GM19395 (cell line): ENCODE results near the gene ARTN.

Source experiments
- ATAC-seq: cut with Tn5 transposase; IDR thresholded peaks from one replicate; pipeline ENCODE4 v1.9.1; 2021; ENCODE audit warnings: mild to moderate bottlenecking, moderate library complexity; ENCODE audit not compliant: unreplicated experiment

ARTN gene

GRCh38 chr1:43933386-43934100 lies at the start of gene ARTN:
Gene ARTN (plus strand): TSS chr1:43933801. CDS start chr1:43935657, 1,856 bp downstream.
- no peak for ATAC-seq

- ATAC-seq: no peak
Measured at GRCh38 chr1:43885279-43885801, 48.3 kb upstream of the ARTN start.

GRCh38 chr1:43887748-43888147 lies 45.9 kb upstream of the ARTN start:
- no peak for ATAC-seq

GRCh38 chr1:43890815-43891214 lies 42.8 kb upstream of the ARTN start:
- ATAC-seq: no peak

GRCh38 chr1:43893006-43893405 lies 40.6 kb upstream of the ARTN start:
- ATAC-seq: no peak

- ATAC-seq: no peak
Measured at GRCh38 chr1:43898981-43899380, 34.6 kb upstream of the ARTN start.

GRCh38 chr1:43900386-43900785 lies 33.2 kb upstream of the ARTN start:
- ATAC-seq: no peak

- ATAC-seq: no peak
Measured at GRCh38 chr1:43901196-43901961, 32.2 kb upstream of the ARTN start.

- no peak for ATAC-seq
Measured at GRCh38 chr1:43902058-43902831, 31.4 kb upstream of the ARTN start.

GRCh38 chr1:43904660-43905551 lies 28.7 kb upstream of the ARTN start:
- ATAC-seq: no peak

GRCh38 chr1:43908226-43908625 lies 25.4 kb upstream of the ARTN start:
- ATAC-seq: no peak

GRCh38 chr1:43908858-43909257 lies 24.7 kb upstream of the ARTN start:
- no peak for ATAC-seq

GRCh38 chr1:43910343-43910742 lies 23.3 kb upstream of the ARTN start:
- no peak for ATAC-seq

GRCh38 chr1:43912607-43913006 lies 21.0 kb upstream of the ARTN start:
- ATAC-seq: no peak

GRCh38 chr1:43913051-43913501 lies 20.5 kb upstream of the ARTN start:
- no peak for ATAC-seq

GRCh38 chr1:43913666-43914360 lies 19.8 kb upstream of the ARTN start:
- no peak for ATAC-seq

GRCh38 chr1:43914576-43915525 lies 18.8 kb upstream of the ARTN start:
- no peak for ATAC-seq

- ATAC-seq: no peak
Measured at GRCh38 chr1:43919906-43920305, 13.7 kb upstream of the ARTN start.

- ATAC-seq: no peak
Measured at GRCh38 chr1:43921022-43921421, 12.6 kb upstream of the ARTN start.
